Measurements from ENCODE around the gene LCNL1. TPM values are rescaled to one million over a fixed set of nuclear protein-coding genes. Genes with fewer than 3 reads are reported as not detected.
A peak's percentile ranks its signal among the peaks of the same experiment; 100 is the strongest.

LCNL1 gene
- total RNA-seq, 2 donors from 2014 or later: 0.24 to 1.1 TPM

- DNase-seq (ENCODE audit: low spot score): no peak
- no peak overlapping the region for H3K27ac ChIP-seq
- no peaks in the 10 kb centered on the region for H3K36me3 ChIP-seq
- H3K27me3 ChIP-seq: no peaks in the 10 kb centered on the region
- peak overlapping the region; percentile 6 to 32 for H3K4me3 ChIP-seq
- no peaks in the 10 kb centered on the region for H3K9me3 ChIP-seq
- H3K4me1 ChIP-seq: peaks cover 0 to 50% of the 10 kb centered on the region in 2 donors
- TF ChIP-seq, protein P1, sequence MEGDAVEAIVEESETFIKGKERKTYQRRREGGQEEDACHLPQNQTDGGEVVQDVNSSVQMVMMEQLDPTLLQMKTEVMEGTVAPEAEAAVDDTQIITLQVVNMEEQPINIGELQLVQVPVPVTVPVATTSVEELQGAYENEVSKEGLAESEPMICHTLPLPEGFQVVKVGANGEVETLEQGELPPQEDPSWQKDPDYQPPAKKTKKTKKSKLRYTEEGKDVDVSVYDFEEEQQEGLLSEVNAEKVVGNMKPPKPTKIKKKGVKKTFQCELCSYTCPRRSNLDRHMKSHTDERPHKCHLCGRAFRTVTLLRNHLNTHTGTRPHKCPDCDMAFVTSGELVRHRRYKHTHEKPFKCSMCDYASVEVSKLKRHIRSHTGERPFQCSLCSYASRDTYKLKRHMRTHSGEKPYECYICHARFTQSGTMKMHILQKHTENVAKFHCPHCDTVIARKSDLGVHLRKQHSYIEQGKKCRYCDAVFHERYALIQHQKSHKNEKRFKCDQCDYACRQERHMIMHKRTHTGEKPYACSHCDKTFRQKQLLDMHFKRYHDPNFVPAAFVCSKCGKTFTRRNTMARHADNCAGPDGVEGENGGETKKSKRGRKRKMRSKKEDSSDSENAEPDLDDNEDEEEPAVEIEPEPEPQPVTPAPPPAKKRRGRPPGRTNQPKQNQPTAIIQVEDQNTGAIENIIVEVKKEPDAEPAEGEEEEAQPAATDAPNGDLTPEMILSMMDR (IDR thresholded peaks at IDR 0.05): no peak
These were observed 3.1 kb downstream of the LCNL1 start for GRCh38 chr9:136985853-136986252.

- TF ChIP-seq, protein P1 (IDR thresholded peaks at IDR 0.05): no peak
- Histone ChIP-seq H3K4me3 (no peak overlapping the region), H3K4me1 (peaks cover 0 to 42% of the 10 kb centered on the region in 2 donors), H3K9me3 (no peaks in the 10 kb centered on the region), H3K27ac (no peak overlapping the region), H3K27me3 (no peaks in the 10 kb centered on the region), H3K36me3 (no peaks in the 10 kb centered on the region)
- DNase-seq (ENCODE audit: low spot score): no peak
These were observed 6.1 kb downstream of the LCNL1 start for GRCh38 chr9:136988872-136989271.

DNA sequence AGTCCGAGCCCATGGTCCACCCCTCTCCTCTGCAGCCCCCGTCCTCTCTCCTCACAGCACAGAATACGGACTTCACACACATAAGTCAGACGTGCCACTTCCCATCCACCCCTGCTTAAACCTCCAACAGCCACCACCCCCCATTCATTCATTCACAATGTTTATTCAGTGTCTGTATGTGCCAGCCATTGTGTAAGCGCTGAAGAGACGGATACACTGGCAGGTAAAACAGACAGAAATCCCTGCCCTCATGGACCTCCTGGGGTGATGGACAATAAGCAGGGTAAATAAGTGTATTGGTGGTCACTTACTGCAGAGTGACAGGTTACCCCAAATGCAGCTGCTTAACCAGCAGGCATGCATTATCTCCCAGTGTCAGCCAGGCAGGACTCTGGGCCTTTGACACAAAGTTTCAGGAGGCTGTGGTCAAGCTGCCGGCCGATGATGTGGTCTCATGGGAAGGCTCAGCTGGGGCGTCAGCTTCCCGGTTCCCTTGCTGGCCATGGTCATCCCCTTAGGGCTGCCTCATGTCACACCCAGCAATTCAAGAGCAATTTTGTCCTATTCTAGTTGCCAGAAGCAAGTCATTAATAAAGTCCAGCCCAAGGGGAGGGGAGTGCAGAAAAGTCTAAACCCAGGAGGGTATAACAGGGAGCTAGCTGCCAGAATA is 7.6 kb downstream of the LCNL1 start:
- DNase-seq (ENCODE audit: low spot score): no peak
- H3K27me3 ChIP-seq: no peaks in the 10 kb centered on the region
- H3K27ac ChIP-seq: no peak overlapping the region
- H3K36me3 ChIP-seq: no peaks in the 10 kb centered on the region
- TF ChIP-seq, protein P1 (IDR thresholded peaks at IDR 0.05): no peak
- H3K4me1 ChIP-seq: peaks cover 0 to 44% of the 10 kb centered on the region in 2 donors
- H3K9me3 ChIP-seq: no peaks in the 10 kb centered on the region
- H3K4me3 ChIP-seq: no peak overlapping the region

DNA sequence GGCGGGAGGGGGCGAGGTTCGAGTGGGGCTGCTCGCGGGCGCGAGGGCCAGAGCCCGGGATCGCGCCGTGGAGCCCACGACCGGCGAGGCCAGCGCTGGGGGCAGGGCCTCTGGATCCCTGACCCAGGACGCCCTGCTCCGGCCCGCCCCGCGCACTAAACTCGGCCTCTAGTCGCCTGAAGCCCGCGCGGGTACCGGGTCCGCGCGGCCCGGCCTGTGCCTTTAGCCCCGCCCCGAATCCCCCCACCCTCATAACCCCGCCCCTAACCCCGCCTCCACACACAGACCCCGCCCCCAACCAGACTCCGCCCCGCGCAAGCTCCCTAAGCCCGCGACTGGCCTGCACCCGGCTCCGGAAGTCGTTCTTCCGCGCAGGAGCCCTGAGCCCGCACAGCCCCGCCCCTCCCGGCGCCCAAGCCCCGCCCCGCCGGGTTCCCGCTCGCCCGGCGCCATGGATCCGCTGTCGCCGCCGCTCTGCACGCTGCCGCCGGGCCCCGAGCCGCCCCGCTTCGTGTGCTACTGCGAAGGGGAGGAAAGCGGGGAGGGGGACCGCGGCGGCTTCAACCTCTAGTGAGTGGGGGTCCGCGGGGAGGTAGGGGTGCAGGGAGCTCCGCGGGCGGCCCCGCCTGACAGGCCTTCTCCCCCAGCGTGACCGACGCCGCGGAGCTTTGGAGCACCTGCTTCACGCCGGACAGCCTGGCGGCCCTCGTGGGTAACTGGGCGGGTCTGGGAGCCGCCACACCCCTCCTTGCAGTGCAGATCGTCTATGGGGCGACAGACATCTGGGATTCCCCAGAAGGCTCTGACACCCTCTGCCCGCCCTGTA is 9.4 kb downstream of the LCNL1 start, which contains the start of gene PAXX:
Gene PAXX, plus strand, starts transcription at position 430 of the 826 bp plus-strand sequence. Its CDS starts 22 bp downstream, at position 452.
- Histone ChIP-seq H3K9me3 (no peaks in the 10 kb centered on the region), H3K4me1 (peaks cover 0 to 55% of the 10 kb centered on the region in 2 donors), H3K36me3 (no peaks in the 10 kb centered on the region), H3K27ac (peak within 1 kb of the TSS; percentile 78 to 88), H3K27me3 (no peaks in the 10 kb centered on the region), H3K4me3 (peak within 1 kb of the TSS; percentile 65 to 78)
- DNase-seq (ENCODE audit: low spot score): peak; percentile 89
- TF ChIP-seq, protein P1 (IDR thresholded peaks at IDR 0.05): no peak

DNA sequence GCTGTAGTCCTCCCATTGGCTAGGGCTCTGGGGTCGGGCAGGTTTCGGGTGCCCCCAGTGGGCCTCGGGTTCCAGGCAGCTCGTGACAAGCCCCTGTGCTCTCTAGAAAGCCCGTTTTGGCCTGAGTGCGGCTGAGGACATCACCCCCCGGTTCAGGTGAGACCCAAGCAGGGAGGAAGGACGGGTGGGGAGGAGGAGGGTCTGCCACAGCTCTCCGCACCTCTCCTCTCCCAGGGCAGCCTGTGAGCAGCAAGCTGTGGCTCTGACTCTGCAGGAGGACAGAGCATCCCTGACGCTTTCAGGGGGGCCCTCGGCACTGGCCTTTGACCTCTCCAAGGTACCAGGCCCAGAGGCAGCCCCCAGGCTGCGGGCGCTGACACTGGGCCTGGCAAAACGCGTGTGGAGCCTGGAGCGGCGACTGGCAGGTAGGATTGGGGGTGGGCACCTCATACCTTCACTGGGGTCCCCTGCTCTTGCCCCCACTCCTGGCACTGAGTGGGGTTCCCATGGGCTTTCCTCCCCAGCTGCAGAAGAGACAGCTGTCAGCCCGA is 10.1 kb downstream of the LCNL1 start:
- no peaks in the 10 kb centered on the region for H3K27me3 ChIP-seq
- peaks cover 0 to 55% of the 10 kb centered on the region in 2 donors for H3K4me1 ChIP-seq
- DNase-seq (ENCODE audit: low spot score): no peak
- TF ChIP-seq, protein P1 (IDR thresholded peaks at IDR 0.05): no peak
- H3K4me3 ChIP-seq: peak overlapping the region; percentile 65 to 78
- no peaks in the 10 kb centered on the region for H3K9me3 ChIP-seq
- peak overlapping the region; percentile 78 to 88 for H3K27ac ChIP-seq
- H3K36me3 ChIP-seq: no peaks in the 10 kb centered on the region

All from right atrium auricular region (tissue), 2 donors.